Measurements from ENCODE around the gene CAMSAP1.
A peak's percentile ranks its signal among the peaks of the same experiment; 100 is the strongest.
"Not testable (repeated sequence)": the region's sequence is repeated elsewhere in the genome, so short reads cannot be mapped to it uniquely, and the experiment has no call there.

Gene CAMSAP1

DNA sequence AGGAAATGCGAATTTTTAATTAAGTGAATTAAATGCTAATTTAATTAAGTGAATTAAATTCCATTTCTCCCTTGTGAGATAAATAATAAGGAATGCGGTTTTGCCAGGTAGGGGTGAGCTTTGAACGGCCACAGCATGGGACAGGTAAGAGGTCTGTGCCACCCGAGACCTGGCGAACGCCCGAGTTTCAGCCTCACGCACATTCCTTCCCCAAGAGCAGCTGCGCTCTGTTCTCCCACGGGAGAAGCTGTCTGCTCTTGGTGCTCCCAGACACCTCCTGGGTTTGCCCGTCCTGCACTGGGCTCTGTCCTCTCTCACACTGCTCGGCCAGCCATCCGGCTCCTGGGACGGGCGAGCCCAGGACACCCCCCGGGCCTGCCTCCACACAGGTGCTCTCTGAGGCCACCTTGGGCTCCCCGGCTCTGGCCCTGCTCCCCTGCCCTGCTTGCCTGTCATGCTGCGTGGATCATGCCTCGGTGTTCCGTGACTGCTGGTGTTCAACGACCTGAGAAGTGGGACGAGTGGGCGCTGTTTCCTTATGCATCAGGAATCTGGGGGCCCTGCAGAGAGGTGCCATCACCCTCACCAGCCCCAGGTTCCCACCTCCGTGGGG is 13.7 kb upstream of the CAMSAP1 start:
- DNase-seq = peak in 2 of 56 donors; percentile 4 to 13

GRCh38 chr9:135920256-135920930 is 13.0 kb upstream of the CAMSAP1 start:
- no peak for DNase-seq

DNA sequence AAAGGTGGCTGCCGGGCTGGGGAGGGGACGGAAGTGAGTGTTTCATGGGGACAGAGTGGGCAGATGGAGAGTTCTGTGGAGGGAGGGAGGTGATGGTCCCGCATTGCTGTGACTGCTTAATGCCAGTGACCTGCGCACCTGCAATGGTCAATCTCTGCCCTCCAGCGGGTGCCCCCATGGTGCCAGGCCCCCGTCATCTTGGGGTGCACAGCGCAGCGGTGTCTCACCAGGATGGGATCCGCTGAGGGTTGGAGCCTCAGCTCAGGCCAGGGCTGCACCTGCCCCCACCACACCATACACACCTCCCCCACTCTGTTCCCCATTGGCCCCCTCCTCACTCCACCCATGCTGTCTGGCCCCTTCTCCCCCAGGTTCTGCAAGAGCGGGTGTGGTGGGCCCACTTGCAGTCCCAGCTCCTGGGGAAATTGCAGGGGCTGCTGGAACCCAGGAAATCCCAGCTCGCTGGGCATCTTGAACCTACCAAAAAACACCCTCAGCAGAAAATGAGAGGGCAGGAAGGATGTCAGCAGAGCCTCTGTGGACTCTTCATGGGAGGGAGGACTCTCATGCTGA is 12.1 kb upstream of the CAMSAP1 start:
- no peak for DNase-seq

- DNase-seq = not testable (repeated sequence)
These were observed 8.9 kb upstream of the CAMSAP1 start for GRCh38 chr9:135916227-135916626.

GRCh38 chr9:135914921-135915320 is 7.6 kb upstream of the CAMSAP1 start:
- DNase-seq = no peak

GRCh38 chr9:135911233-135911632 is 3.9 kb upstream of the CAMSAP1 start:
- DNase-seq = peak in 1 of 56 donors; percentile 3

GRCh38 chr9:135910757-135911156 is 3.4 kb upstream of the CAMSAP1 start:
- no peak for DNase-seq

DNA sequence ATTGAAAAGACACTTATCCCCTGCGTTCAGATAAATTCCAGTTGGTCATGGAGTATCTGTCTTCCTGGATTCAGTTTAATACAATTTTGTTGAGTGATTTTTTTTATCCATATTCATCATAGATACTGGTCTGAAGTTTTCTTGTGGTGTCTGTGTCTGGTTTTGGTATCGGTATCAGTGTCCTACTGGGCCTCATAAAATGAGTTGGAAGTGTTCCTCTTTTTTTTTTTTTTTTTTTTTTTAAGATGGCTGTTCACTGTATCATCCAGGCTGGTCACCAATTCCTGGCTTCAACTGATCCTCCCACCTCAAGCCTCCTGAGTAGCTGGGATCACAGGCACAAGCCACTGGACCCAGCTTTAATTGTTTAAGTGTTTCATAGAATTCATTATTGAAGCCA is 2.9 kb upstream of the CAMSAP1 start:
- DNase-seq = no peak

DNA sequence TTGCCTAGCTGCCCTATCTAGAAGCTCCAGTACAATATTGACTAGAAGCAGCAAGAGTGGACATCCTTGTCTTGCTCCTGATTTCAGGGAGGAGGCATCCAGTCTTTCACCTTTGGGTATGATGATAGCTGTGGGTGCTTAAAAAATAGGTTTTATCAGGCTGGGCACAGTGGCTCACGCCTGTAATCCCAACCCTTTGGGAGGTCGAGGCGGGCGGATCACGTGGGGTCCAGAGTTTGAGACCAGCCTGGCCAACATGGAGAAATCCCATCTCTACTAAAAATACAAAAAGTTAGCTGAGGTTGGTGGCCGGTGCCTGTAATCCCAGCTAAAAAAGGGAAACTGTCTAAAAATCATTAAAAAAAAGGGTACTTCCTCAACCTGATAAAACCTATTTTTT is 2.0 kb upstream of the CAMSAP1 start:
- no peak for DNase-seq

DNA sequence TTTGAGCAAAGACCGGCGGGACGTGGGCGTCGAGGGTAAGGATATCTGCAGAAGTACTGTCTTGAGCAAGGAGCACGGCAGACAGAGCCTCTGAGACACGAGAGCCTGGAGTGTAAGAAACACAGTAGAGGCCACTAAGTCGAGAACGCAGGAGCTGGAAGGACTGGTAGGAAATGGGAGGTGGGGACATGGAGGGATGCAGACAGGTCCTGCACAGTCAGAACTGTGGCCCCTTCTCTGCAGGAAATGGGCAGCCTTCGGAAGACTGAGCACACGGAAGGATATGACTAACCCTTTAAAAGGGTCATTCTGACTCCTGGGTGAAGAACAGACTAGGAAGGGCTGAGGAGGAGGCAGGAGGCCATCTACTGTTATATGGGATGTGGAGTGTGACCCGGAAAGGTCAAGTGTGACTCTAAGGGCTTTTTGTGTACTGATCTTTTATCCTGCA is 1.4 kb upstream of the CAMSAP1 start:
- no peak for DNase-seq

DNA sequence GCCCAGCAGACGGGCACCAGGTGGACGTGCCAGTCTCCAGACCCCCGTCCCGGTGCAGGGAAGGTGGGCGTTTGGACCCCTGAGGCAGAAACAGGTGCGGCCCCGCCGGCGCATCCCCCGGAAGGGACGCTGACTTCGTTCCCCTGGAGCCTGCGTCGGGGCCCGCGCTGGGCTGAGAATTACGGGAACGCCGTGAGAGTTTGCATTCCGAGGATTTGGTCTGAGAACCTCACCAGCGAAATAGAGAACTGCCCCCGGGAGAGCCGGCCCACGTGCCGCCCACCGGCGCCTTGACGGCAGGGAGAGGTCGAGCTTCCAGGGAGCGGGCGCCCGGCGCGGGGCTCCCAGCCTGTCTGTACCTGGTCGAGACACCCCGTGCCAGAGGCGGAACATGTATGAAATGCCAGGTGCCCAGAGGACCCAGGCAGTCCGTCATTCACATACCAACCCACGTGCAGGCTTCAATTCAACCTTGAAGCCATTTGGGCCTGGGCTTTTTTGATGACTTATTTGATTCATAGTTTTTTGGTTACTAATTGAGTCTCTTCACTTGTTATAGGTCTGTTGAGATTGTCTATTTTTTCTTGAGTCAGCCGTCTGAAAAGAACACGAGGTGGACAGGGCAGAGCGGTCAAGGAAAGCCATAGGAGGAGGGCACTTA is 877 bp upstream of the CAMSAP1 start:
- peak in 1 of 56 donors; percentile 69 for DNase-seq

DNA sequence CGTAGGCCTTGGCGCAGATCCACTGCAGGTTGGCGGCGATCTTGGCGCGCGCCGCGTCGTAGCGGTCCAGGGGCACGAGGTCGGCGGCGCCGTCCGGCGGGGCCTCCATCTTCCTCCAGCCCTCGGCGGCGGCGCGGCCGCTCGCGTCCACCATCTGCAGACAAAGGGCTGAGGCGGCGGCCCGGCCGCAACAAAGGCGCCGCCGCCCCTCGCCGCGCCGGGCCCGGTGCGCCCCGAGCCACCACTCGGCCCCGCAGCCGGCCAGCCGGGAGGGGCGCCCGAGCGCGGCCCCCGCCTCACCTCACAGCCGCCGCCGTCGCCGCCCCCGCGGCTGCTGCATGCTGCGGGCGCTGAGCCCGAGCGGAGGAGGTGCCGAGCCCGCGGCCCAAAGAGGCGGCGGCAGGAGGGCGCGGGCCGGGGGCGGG is 328 bp downstream of the CAMSAP1 start:
- DNase-seq = peak in 2 of 56 donors; percentile 42 to 44

- DNase-seq = peak in 4 of 56 donors; percentile 15 to 28 (median 24)
These were observed 898 bp downstream of the CAMSAP1 start for GRCh38 chr9:135906291-135907005.

DNA sequence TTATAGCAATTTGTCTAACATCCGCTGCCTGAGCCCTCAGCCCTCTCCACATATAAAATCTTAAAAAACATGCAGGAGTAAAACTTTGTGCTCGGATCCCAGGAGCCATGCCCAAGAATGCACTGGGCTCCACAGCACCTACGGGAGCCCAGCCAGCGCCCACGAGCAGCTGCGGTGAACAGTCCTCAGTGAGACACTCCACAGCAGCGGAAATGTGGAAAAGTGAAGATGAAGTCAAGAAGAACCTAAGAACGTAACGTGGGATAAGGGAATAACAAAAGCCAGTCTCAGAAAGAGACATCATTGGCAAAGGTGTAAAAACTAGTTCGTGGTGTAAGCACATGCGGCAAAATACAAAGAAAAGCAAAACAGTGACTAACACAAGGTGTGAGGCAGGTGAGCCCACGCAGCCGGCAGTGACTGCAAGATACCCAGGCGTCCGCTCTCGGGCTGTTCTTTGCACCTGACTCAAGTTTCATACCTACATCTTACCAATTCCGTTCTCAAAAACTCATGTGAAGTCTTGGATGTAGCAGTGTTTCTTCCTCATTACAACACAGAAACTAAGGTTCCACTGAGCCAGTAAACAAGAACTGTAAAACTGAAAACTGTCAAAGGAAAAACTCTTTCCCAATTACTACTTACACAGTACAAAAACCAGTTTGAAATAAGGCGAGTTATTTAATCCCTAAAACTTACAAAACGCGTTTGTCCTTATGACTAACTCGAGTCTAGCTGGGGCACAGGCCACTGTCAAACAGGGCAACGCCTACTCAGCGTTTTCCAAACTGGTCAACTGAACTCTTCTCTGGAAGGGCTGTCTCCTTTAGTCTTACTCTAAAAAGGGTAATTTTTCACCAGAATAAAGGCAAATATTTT is 1.7 kb downstream of the CAMSAP1 start:
- DNase-seq = peak in 4 of 56 donors; percentile 10 to 39 (median 22)

DNA sequence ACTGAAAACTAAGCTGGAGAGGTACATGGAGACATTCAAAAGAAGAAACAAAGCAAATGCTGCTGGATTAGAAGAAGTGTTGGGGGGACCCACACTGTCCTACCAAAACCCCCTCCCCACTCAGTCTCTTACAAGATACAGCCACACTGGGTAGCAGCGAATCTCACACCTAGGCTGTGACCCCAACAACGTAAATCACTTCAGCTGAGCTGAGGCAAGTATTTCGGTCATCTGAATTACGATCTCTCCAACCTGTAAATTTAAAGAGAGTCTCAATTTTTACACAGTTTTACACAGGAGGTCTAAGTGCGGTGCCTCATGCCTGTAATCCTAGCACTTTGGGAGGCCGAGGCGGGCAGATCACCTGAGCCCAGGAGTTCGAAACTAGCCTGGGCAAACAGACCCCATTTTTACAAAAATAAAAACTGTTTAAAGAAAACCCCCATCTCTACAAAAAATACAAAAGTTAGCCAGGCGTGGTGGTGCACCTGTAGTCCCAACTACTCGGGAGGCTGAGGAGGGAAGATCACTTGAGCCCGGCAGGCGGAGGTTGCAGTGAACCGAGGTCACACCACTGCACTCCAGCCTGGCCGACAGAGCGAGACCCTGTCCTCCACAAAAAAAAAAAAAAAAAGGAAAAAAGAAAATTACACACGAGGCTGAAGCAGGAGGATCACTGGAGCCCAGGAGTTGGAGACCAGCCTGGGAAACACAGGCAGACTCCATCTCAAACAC is 3.4 kb downstream of the CAMSAP1 start:
- DNase-seq = no peak

GRCh38 chr9:135903358-135903656 is 4.0 kb downstream of the CAMSAP1 start:
- DNase-seq = no peak

GRCh38 chr9:135902655-135903357 is 4.5 kb downstream of the CAMSAP1 start:
- no peak for DNase-seq

GRCh38 chr9:135901826-135902225 is 5.5 kb downstream of the CAMSAP1 start:
- no peak for DNase-seq

- no peak for DNase-seq
These were observed 6.2 kb downstream of the CAMSAP1 start for GRCh38 chr9:135901031-135901758.
